GM12878 (cell line): ENCODE results near the gene FAR1. TPM values are rescaled to one million over a fixed set of nuclear protein-coding genes. Genes with fewer than 3 reads are reported as not detected.

Experiments
- ATAC-seq: fragments of 200-7000 bp; cut with Tn5 transposase; 3 replicates; pipeline ENCODE4 v1.9.1; 2020; ENCODE audit warnings: mild to moderate bottlenecking, moderate library complexity
- BruUV-seq: library from RNA; stranded (reverse); fragments of 400-500 nt; replicated peaks from 2 replicates; lab custom pipeline; 2021; lab: Mats Ljungman, UMichigan
- CTCF ChIA-PET: fragments of 300-600 bp; sonication (Branson Sonifier 250); formaldehyde crosslinking; extraction: SDS; loops from one replicate; lab custom pipeline; 2021; ENCODE audit warnings: inconsistent platforms; lab: Yijun Ruan, JAX
- POLR2A ChIA-PET: fragments of 350-600 bp; formaldehyde crosslinking; extraction: SDS; loops from one replicate; lab custom pipeline; 2021; ENCODE audit warnings: inconsistent platforms; lab: Charles Lee
- RAD21 ChIA-PET: fragments of 300-600 bp; sonication (Branson Sonifier 250); formaldehyde crosslinking; loops from one replicate; lab custom pipeline; 2023; ENCODE audit warnings: antibody characterized with exemption; ENCODE audit not compliant: unreplicated experiment; lab: Charles Lee
- SMC1A ChIA-PET: fragments of 300-600 bp; sonication (Branson Sonifier 250); formaldehyde crosslinking; loops from one replicate; lab custom pipeline; 2023; ENCODE audit not compliant: unreplicated experiment, uncharacterized antibody; lab: Charles Lee
- DNase-seq: peaks from one replicate; pipeline ENCODE4 v3.0.0-alpha.2; 2011; ENCODE audit warnings: low read depth, low spot score
- FAIRE-seq: peaks from 3 replicates; lab custom pipeline; 2011; peaks lifted over from hg19 to GRCh38; lab: Jason Lieb, UNC
- H2AFZ ChIP-seq: 2 replicates; pipeline ENCODE4 v1.6.0; 2011; ENCODE audit warnings: low read depth, low read length, control low read depth; ENCODE audit not compliant: control insufficient read depth
- H3K27ac ChIP-seq: 2 replicates; pipeline ENCODE4 v1.5.1; 2011; ENCODE audit warnings: control low read depth; ENCODE audit not compliant: control insufficient read depth, insufficient read depth
- H3K27me3 ChIP-seq, 2 experiments: replicated peaks in 1 of 2; 2 replicates each; pipeline versions ENCODE4 v1.6.0 to v1.6.1; 2011; ENCODE audit warnings: low read length in 1 of 2; ENCODE audit not compliant: control insufficient read depth in 2 of 2, insufficient read depth in 2 of 2
- H3K36me3 ChIP-seq, 2 experiments: 2 replicates each; pipeline ENCODE4 v1.5.1; 2011; ENCODE audit warnings: low read length in 1 of 2; ENCODE audit not compliant: control insufficient read depth in 2 of 2, insufficient read depth in 2 of 2
- H3K4me1 ChIP-seq: 2 replicates; pipeline ENCODE4 v1.6.1; 2011; ENCODE audit warnings: mild to moderate bottlenecking, low read length, moderate library complexity, mixed read lengths; ENCODE audit not compliant: control insufficient read depth, insufficient read depth
- H3K4me2 ChIP-seq: 2 replicates; pipeline ENCODE4 v1.6.0; 2011; ENCODE audit warnings: control low read depth; ENCODE audit not compliant: control insufficient read depth, insufficient read depth
- H3K4me3 ChIP-seq: fragments of 200-600 bp; sonication (generic); 2 replicates; pipeline ENCODE4 v1.5.1; 2016
- H3K79me2 ChIP-seq: 2 replicates; pipeline ENCODE4 v1.6.0; 2011; ENCODE audit warnings: low read length; ENCODE audit not compliant: control insufficient read depth, insufficient read depth
- H3K9ac ChIP-seq: 2 replicates; pipeline ENCODE4 v1.8.0; 2011; ENCODE audit warnings: low read length, control low read depth, mixed read lengths; ENCODE audit not compliant: control insufficient read depth, insufficient read depth
- H3K9me3 ChIP-seq: replicated peaks from 3 replicates; pipeline ENCODE4 v1.5.1; 2011; ENCODE audit warnings: mild to moderate bottlenecking, low read length; ENCODE audit not compliant: control insufficient read depth, insufficient read depth
- H4K20me1 ChIP-seq: 2 replicates; pipeline ENCODE4 v1.6.0; 2011; ENCODE audit not compliant: control insufficient read depth, insufficient read depth
- BHLHE40 ChIP-seq, 2 experiments: fragments of 450-650 bp in 1 of 2; IDR thresholded peaks; 2 replicates each; pipeline ENCODE4 v1.6.1; 2011 to 2017; ENCODE audit warnings: low read depth in 2 of 2, borderline replicate concordance in 1 of 2, improper control_type of control experiment in 1 of 2, low read length in 1 of 2, mild to moderate bottlenecking in 1 of 2
- BRCA1 ChIP-seq: IDR thresholded peaks from 2 replicates; pipeline ENCODE4 v1.6.1; 2011; ENCODE audit warnings: low read depth, low read length, improper control_type of control experiment
- CHD4 ChIP-seq: fragments of 200-600 bp; sonication (generic); IDR thresholded peaks from 2 replicates; pipeline ENCODE4 v1.6.1; 2016; ENCODE audit warnings: mild to moderate bottlenecking
- CREM ChIP-seq: IDR thresholded peaks from 2 replicates; pipeline ENCODE4 v1.6.1; 2014; ENCODE audit warnings: antibody characterized with exemption, low read depth
- HCFC1 ChIP-seq: fragments of 150-350 bp; IDR thresholded peaks from 2 replicates; pipeline ENCODE4 v1.6.1; 2014; ENCODE audit warnings: low read length
- HDAC2 ChIP-seq: fragments of 200-600 bp; sonication (generic); IDR thresholded peaks from 2 replicates; pipeline ENCODE4 v1.6.1; 2017
- MEF2B ChIP-seq: fragments of 450-650 bp; IDR thresholded peaks from 2 replicates; pipeline ENCODE4 v1.6.1; 2018; ENCODE audit warnings: mild to moderate bottlenecking, moderate library complexity; ENCODE audit not compliant: partially characterized antibody, poor library complexity, severe bottlenecking
- MXI1 ChIP-seq: fragments of 150-350 bp; IDR thresholded peaks from 2 replicates; pipeline ENCODE4 v1.6.1; 2011; ENCODE audit warnings: low read depth, mild to moderate bottlenecking, inconsistent platforms, low read length, improper control_type of control experiment
- NKRF ChIP-seq: fragments of 450-650 bp; conservative IDR thresholded peaks from 2 replicates; pipeline ENCODE4 v1.6.1; 2017; ENCODE audit warnings: mild to moderate bottlenecking, moderate library complexity
- SREBF1 ChIP-seq: IDR thresholded peaks from 2 replicates; pipeline ENCODE4 v1.6.1; 2012; ENCODE audit warnings: mild to moderate bottlenecking, low read length
- WGBS: methylation state at CpG from one replicate; pipeline ENCODE4 v1.1.6; 2016; ENCODE audit warnings: low lambda C conversion rate; ENCODE audit not compliant: insufficient replicate concordance, insufficient coverage; ENCODE audit errors: missing lambda C conversion rate; 5-methylcytosine and 5-hydroxymethylcytosine counted together
- in situ Hi-C: fragments of 300-500 bp; cut with MboI; formaldehyde crosslinking; loops from 9 replicates; pipeline ENCODE4 v1.14.3; 2018; ENCODE audit warnings: mixed read lengths
- intact Hi-C: fragments of 100-400 bp; cut with micrococcal nuclease; formaldehyde crosslinking; loops from one replicate; pipeline ENCODE4 v1.14.2; 2022; ENCODE audit not compliant: unreplicated experiment
- polyA plus RNA-seq, 11 experiments: library from polyadenylated mRNA; depleted of rRNA in 4 of 11; unstranded in 6 of 11; stranded (reverse) in 5 of 11; fragments of >200 nt; fragmentation: Nextera tagmentation in 4 of 11; fragmentation: Illumina TruSeq in 1 of 11; extraction: Ambion mirVana in 4 of 11; extraction: Trizol in 1 of 11; gene quantifications; 1 replicate in 1 of 11; 2 replicates in 10 of 11; pipeline versions ENCODE4 v1.2.1 to v1.2.3, GENCODE V29; 2011 to 2016; ENCODE audit warnings: inconsistent platforms in 2 of 11, missing spikeins in 2 of 11, low read depth in 1 of 11
- total RNA-seq, 4 experiments: library from RNA; depleted of rRNA in 3 of 4; stranded (reverse); fragments of >200 nt in 3 of 4; fragmentation: Illumina TruSeq in 1 of 4; extraction: Trizol in 1 of 4; gene quantifications; 2 replicates each; pipeline versions ENCODE4 v1.2.1 to v1.2.3, GENCODE V29; 2013 to 2021
- TF ChIP-seq, protein P1 (sequence below): IDR thresholded peaks from 2 replicates; pipeline ENCODE4 v1.6.1; 2012; ENCODE audit warnings: improper control_type of control experiment, low read depth, low read length; ENCODE audit not compliant: insufficient replicate concordance

The FAR1 gene
- total and polyA plus RNA-seq, 10 of the 15 experiments (the other 5 are each of a cell fraction or from before 2014, with no cell fraction given), result 10.1 to 73.9 (median 30.8) TPM

DNA sequence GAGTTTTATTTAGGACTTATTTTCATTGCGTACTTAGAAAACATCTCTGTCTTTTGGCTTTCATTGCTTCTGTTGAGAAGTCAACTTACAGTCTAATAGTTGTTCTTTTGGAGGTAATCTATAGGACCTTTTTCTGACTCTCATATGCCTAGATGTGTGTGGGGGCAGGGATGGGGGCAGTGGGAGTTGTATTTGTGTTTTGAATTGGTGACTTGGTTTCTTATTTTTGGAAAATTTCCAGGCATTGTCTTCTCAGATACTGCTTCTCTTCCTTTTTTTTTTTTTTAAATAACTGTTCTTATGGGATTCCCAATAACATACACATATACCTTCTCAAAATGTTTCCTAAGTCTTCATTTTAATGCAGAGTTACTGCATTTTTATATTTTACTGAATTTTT lies 58.0 kb downstream of the FAR1 start:
- H3K9me3 ChIP-seq, result no peaks in the 10 kb centered on the region
- ChIA-PET POLR2A (no interaction called here), RAD21 (no interaction called here), SMC1A (no interaction called here), CTCF (no interaction called here)
- no TSS peak for BruUV-seq
- no peak for FAIRE-seq
- no peaks in the 10 kb centered on the region for H3K27me3 ChIP-seq
- H2AFZ ChIP-seq, result no peak overlapping the region
- no peak for ATAC-seq
- no peaks in the 10 kb centered on the region for H4K20me1 ChIP-seq
- in situ Hi-C loops, result no loop called here
- no peak overlapping the region for H3K4me3 ChIP-seq
- no peak for TF ChIP-seq BRCA1
- TF ChIP-seq, protein P1, sequence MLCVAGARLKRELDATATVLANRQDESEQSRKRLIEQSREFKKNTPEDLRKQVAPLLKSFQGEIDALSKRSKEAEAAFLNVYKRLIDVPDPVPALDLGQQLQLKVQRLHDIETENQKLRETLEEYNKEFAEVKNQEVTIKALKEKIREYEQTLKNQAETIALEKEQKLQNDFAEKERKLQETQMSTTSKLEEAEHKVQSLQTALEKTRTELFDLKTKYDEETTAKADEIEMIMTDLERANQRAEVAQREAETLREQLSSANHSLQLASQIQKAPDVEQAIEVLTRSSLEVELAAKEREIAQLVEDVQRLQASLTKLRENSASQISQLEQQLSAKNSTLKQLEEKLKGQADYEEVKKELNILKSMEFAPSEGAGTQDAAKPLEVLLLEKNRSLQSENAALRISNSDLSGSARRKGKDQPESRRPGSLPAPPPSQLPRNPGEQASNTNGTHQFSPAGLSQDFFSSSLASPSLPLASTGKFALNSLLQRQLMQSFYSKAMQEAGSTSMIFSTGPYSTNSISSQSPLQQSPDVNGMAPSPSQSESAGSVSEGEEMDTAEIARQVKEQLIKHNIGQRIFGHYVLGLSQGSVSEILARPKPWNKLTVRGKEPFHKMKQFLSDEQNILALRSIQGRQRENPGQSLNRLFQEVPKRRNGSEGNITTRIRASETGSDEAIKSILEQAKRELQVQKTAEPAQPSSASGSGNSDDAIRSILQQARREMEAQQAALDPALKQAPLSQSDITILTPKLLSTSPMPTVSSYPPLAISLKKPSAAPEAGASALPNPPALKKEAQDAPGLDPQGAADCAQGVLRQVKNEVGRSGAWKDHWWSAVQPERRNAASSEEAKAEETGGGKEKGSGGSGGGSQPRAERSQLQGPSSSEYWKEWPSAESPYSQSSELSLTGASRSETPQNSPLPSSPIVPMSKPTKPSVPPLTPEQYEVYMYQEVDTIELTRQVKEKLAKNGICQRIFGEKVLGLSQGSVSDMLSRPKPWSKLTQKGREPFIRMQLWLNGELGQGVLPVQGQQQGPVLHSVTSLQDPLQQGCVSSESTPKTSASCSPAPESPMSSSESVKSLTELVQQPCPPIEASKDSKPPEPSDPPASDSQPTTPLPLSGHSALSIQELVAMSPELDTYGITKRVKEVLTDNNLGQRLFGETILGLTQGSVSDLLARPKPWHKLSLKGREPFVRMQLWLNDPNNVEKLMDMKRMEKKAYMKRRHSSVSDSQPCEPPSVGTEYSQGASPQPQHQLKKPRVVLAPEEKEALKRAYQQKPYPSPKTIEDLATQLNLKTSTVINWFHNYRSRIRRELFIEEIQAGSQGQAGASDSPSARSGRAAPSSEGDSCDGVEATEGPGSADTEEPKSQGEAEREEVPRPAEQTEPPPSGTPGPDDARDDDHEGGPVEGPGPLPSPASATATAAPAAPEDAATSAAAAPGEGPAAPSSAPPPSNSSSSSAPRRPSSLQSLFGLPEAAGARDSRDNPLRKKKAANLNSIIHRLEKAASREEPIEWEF, result no peak
- TF ChIP-seq MEF2B, result no peak
- no peak for TF ChIP-seq MXI1
- no peak for TF ChIP-seq BHLHE40 (IDR thresholded peaks at IDR 0.05; ENCODE audit: borderline replicate concordance in 1 of 2, low read depth in 2 of 2, low read length in 1 of 2)
- TF ChIP-seq HCFC1, result no peak
- TF ChIP-seq NKRF, result no peak
- TF ChIP-seq SREBF1, result no peak
- no peak for TF ChIP-seq HDAC2
- no peak for TF ChIP-seq CHD4
- no peak for TF ChIP-seq CREM
- H3K9ac ChIP-seq, result no peak overlapping the region
- H3K79me2 ChIP-seq, result no peaks in the 10 kb centered on the region
- 100% methylated on average over 1 of the region's 1 CpG for WGBS
- DNase-seq, result no peak
- intact Hi-C loops, result no loop called here
- H3K27ac ChIP-seq, result no peak overlapping the region
- no peaks in the 10 kb centered on the region for H3K4me1 ChIP-seq
- H3K4me2 ChIP-seq, result no peak overlapping the region
- H3K36me3 ChIP-seq, result peaks cover 0 to 17% of the 10 kb centered on the region in 2 experiments; a peak in 3 of 4 replicates
